Transverse colon (tissue), 4 donors: Measurements from ENCODE around the gene ORC5.
A peak's percentile ranks its signal among the peaks of the same experiment; 100 is the strongest.

Source experiments
- POLR2AphosphoS5 ChIP-seq, 3 donors: sonication (generic); formaldehyde crosslinking; IDR thresholded peaks; one replicate each; pipeline ENCODE4 v1.6.1; 2016; ENCODE audit warnings: antibody characterized with exemption in 3 of 3
- TF ChIP-seq, protein P1 (sequence below), 5 experiments: fragments of 200-600 bp in 3 of 5; fragments of 450-650 bp in 2 of 5; sonication (generic) in 3 of 5; IDR thresholded peaks; 1 replicate in 2 of 5; 2 replicates in 3 of 5; pipeline ENCODE4 v1.5.1; 2016 to 2017; ENCODE audit warnings: antibody characterized with exemption in 5 of 5, inconsistent platforms in 3 of 5, mild to moderate bottlenecking in 2 of 5, moderate library complexity in 1 of 5

DNA sequence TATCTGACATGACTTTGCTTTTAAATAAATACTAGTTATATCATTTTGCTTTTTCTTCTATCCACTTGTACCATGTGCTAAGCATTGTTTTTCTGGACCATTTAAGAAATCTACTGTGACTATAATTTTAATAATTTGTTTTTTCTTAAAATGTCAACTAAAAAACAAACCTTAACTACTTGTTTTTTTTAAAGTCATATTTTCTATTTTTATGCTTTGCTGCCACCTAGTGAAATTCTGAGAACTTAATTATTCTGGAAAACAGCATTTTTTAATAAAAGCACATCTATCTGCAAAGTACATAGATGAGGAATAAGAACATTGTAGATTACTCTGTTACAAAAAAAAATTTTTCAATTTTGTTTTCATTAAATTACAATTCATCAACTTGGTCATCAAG is 47.4 kb downstream of the ORC5 start:
- TF ChIP-seq, protein P1, sequence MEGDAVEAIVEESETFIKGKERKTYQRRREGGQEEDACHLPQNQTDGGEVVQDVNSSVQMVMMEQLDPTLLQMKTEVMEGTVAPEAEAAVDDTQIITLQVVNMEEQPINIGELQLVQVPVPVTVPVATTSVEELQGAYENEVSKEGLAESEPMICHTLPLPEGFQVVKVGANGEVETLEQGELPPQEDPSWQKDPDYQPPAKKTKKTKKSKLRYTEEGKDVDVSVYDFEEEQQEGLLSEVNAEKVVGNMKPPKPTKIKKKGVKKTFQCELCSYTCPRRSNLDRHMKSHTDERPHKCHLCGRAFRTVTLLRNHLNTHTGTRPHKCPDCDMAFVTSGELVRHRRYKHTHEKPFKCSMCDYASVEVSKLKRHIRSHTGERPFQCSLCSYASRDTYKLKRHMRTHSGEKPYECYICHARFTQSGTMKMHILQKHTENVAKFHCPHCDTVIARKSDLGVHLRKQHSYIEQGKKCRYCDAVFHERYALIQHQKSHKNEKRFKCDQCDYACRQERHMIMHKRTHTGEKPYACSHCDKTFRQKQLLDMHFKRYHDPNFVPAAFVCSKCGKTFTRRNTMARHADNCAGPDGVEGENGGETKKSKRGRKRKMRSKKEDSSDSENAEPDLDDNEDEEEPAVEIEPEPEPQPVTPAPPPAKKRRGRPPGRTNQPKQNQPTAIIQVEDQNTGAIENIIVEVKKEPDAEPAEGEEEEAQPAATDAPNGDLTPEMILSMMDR (IDR thresholded peaks at IDR 0.05): peak in 4 of 5 experiments; percentile 16 to 31 (median 22)
- no peak for TF ChIP-seq POLR2AphosphoS5 (IDR thresholded peaks at IDR 0.05)
